ENCODE measurements around the gene VSX1. TPM values are rescaled to one million over a fixed set of nuclear protein-coding genes. Genes with fewer than 3 reads are reported as not detected.

VSX1 gene
- total and polyA plus RNA-seq, 7 experiments from 2014 or later = not detected

DNA sequence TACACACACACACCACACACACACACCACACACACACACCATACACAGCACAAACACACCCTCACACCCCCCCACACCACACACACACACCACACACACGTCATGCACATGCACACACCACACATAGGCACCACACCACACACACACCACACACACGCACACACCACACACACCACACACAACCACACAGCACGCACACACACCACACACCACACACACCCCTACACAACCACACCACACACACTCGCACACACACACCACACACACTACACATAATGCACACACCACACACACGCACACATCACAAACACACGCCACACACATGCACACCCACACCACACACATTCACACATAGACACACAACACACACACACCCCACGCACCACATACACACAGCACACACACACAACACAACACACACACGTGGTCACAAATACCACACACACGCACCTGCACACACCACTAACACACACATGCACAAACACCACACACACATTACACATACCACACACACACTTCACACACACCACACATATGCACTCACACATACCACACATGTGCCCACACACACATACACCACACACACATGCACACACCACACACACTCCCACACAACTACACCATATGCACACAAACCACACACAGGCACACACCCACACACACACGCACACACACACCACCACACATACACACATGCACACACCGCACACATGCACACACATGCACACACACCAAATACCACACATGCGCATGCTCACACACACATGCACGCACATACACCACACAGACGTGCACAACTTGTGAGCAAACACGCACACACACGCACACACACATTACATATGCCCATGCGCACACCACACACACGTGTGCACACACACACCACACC lies 14.6 kb downstream of the VSX1 start:
- Mint-ChIP-seq H3K4me3 (no peak overlapping the region), H3K27ac (no peak overlapping the region), H3K27me3 (peaks cover 3 to 56% (median 30%) of the 10 kb centered on the region in 5 donors), H3K36me3 (no peaks in the 10 kb centered on the region), H3K4me1 (peaks cover 0 to 8% (median 5%) of the 10 kb centered on the region in 7 donors), H3K9me3 (no peaks in the 10 kb centered on the region)
- ChIA-PET POLR2A (no interaction called here), CTCF (no interaction called here)
- no peaks in the 10 kb centered on the region for H3K4me1 ChIP-seq (ENCODE audit: control insufficient read depth in 2 of 2, insufficient read depth in 2 of 2, low read length in 2 of 2)
- no peaks in the 10 kb centered on the region for H3K27me3 ChIP-seq (ENCODE audit: control insufficient read depth in 2 of 2, insufficient read depth in 2 of 2, low read length in 2 of 2)
- H3K36me3 ChIP-seq (ENCODE audit: control insufficient read depth in 2 of 3, insufficient read depth in 3 of 3, low read length in 3 of 3) = no peaks in the 10 kb centered on the region
- ATAC-seq = no peak
- no peaks in the 10 kb centered on the region for H3K9me3 ChIP-seq (ENCODE audit: control insufficient read depth in 2 of 3, low read length in 3 of 3)
- H3K4me3 ChIP-seq (ENCODE audit: low read length) = no peak overlapping the region
- DNase-seq = no peak
- intact Hi-C loops (cut with micrococcal nuclease) = no loop called here
- no peak overlapping the region for H3K27ac ChIP-seq (ENCODE audit: low read depth, low read length)

- H3K36me3 Mint-ChIP-seq = no peaks in the 10 kb centered on the region
- H3K27ac ChIP-seq (ENCODE audit: low read depth, low read length) = no peak overlapping the region
- POLR2A ChIA-PET = interaction anchor here (1.3 to 5.7 kb wide), 2 partner anchors 9 to 73 kb away, joined by 3 to 52 read pairs; partner anchors contain the start of gene APMAP
These were observed 15.6 kb downstream of the VSX1 start for GRCh38 chr20:25066386-25066785.

DNA sequence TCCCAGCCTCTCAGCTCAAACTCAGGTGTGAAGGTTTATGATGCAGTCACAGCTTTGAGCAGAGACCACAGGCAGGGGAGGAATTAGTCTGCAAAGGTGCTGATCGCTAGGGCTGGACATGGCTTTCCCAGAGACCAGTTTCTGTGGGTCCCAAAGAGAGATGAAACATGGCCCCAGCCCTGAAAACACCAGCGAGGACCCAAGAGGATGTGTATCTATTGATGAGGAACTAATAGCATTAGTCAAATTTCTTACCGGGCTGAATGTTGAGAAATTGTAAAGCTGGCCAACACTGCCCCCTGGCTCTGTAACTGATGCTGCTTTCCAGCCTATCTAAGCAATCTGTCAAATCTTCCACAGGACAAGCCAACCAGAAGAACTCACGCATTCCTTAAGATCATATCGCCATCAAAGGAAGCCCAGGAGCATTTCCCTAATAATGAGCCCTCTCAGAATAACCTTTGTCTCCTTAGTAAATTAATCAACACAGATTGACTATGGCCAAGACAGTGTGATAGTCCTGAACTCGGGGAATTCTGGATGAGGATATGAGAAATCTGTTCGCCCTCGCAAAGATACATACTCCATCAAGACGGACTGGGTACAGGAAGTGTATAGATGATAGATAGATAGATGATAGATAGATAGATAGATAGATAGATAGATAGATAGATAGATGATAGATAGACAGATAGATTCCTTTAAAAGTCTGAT lies 16.2 kb downstream of the VSX1 start:
- peaks cover 0 to 8% (median 5%) of the 10 kb centered on the region in 7 donors for H3K4me1 Mint-ChIP-seq
- DNase-seq = peak in 8 of 9 donors; percentile 37 to 72 (median 68)
- Histone ChIP-seq H3K4me1 (ENCODE audit: control insufficient read depth in 2 of 2, insufficient read depth in 2 of 2, low read length in 2 of 2) (no peaks in the 10 kb centered on the region), H3K27ac (ENCODE audit: low read depth, low read length) (no peak overlapping the region), H3K4me3 (ENCODE audit: low read length) (no peak overlapping the region), H3K27me3 (ENCODE audit: control insufficient read depth in 2 of 2, insufficient read depth in 2 of 2, low read length in 2 of 2) (no peaks in the 10 kb centered on the region), H3K9me3 (ENCODE audit: control insufficient read depth in 2 of 3, low read length in 3 of 3) (no peaks in the 10 kb centered on the region), H3K36me3 (ENCODE audit: control insufficient read depth in 2 of 3, insufficient read depth in 3 of 3, low read length in 3 of 3) (no peaks in the 10 kb centered on the region)
- H3K4me3 Mint-ChIP-seq = no peak overlapping the region
- CTCF ChIA-PET = interaction anchor here (0.6 to 4.3 kb wide), 15 partner anchors 12 to 1128 kb away, joined by 3 to 122 read pairs (median 3); partner anchors contain the start of genes ABHD12 and APMAP
- peaks cover 0 to 51% (median 18%) of the 10 kb centered on the region in 5 donors for H3K27me3 Mint-ChIP-seq
- intact Hi-C loops (cut with micrococcal nuclease) = loop anchor here (1.0 to 2.0 kb wide), 7 partner anchors 70 to 965 kb away; no protein-coding TSS in a partner anchor
- no peaks in the 10 kb centered on the region for H3K9me3 Mint-ChIP-seq
- H3K27ac Mint-ChIP-seq = no peak overlapping the region
- POLR2A ChIA-PET = interaction anchor here (1.0 to 5.7 kb wide), 3 partner anchors 9 to 72 kb away, joined by 3 to 52 read pairs (median 3); partner anchors contain the start of gene APMAP
- no peaks in the 10 kb centered on the region for H3K36me3 Mint-ChIP-seq
- ATAC-seq = peak; percentile 87

More at GRCh38 chr20:25066386-25066785, 15.6 kb downstream of the VSX1 start:
- peak overlapping the region in 1 of 9 donors; percentile 33 for H3K27ac Mint-ChIP-seq
- no peaks in the 10 kb centered on the region for H3K9me3 Mint-ChIP-seq
- DNase-seq = no peak
- H3K4me1 ChIP-seq (ENCODE audit: control insufficient read depth in 2 of 2, insufficient read depth in 2 of 2, low read length in 2 of 2) = no peaks in the 10 kb centered on the region
- H3K36me3 ChIP-seq (ENCODE audit: control insufficient read depth in 2 of 3, insufficient read depth in 3 of 3, low read length in 3 of 3) = no peaks in the 10 kb centered on the region
- peaks cover 0 to 51% (median 23%) of the 10 kb centered on the region in 5 donors for H3K27me3 Mint-ChIP-seq
- H3K9me3 ChIP-seq (ENCODE audit: control insufficient read depth in 2 of 3, low read length in 3 of 3) = no peaks in the 10 kb centered on the region
- ATAC-seq = no peak
- CTCF ChIA-PET = interaction anchor here (0.6 to 4.3 kb wide), 5 partner anchors 34 to 1129 kb away, joined by 3 to 122 read pairs (median 6); no protein-coding TSS in a partner anchor
- no peak overlapping the region for H3K4me3 ChIP-seq (ENCODE audit: low read length)
- no peaks in the 10 kb centered on the region for H3K27me3 ChIP-seq (ENCODE audit: control insufficient read depth in 2 of 2, insufficient read depth in 2 of 2, low read length in 2 of 2)
- H3K4me3 Mint-ChIP-seq = no peak overlapping the region
- H3K4me1 Mint-ChIP-seq = peaks cover 0 to 8% (median 5%) of the 10 kb centered on the region in 7 donors
- intact Hi-C loops (cut with micrococcal nuclease) = no loop called here

GRCh38 chr20:25065072-25065624 lies 16.8 kb downstream of the VSX1 start:
- ATAC-seq = no peak
- H3K9me3 Mint-ChIP-seq = no peaks in the 10 kb centered on the region
- no peak overlapping the region for H3K27ac Mint-ChIP-seq
- no peak overlapping the region for H3K4me3 Mint-ChIP-seq
- ChIA-PET POLR2A (interaction anchor here (1.0 to 5.7 kb wide), 3 partner anchors 8 to 71 kb away, joined by 3 to 52 read pairs (median 3); partner anchors contain the start of gene APMAP), CTCF (interaction anchor here (0.7 to 4.3 kb wide), 15 partner anchors 11 to 1128 kb away, joined by 3 to 122 read pairs (median 4); partner anchors contain the start of genes ABHD12 and APMAP)
- H3K36me3 Mint-ChIP-seq = no peaks in the 10 kb centered on the region
- peaks cover 0 to 12% (median 6%) of the 10 kb centered on the region in 7 donors for H3K4me1 Mint-ChIP-seq
- Histone ChIP-seq H3K9me3 (ENCODE audit: control insufficient read depth in 2 of 3, low read length in 3 of 3) (no peaks in the 10 kb centered on the region), H3K27me3 (ENCODE audit: control insufficient read depth in 2 of 2, insufficient read depth in 2 of 2, low read length in 2 of 2) (no peaks in the 10 kb centered on the region), H3K36me3 (ENCODE audit: control insufficient read depth in 2 of 3, insufficient read depth in 3 of 3, low read length in 3 of 3) (no peaks in the 10 kb centered on the region), H3K4me3 (ENCODE audit: low read length) (no peak overlapping the region), H3K4me1 (ENCODE audit: control insufficient read depth in 2 of 2, insufficient read depth in 2 of 2, low read length in 2 of 2) (no peaks in the 10 kb centered on the region), H3K27ac (ENCODE audit: low read depth, low read length) (no peak overlapping the region)
- peaks cover 0 to 52% (median 13%) of the 10 kb centered on the region in 5 donors for H3K27me3 Mint-ChIP-seq
- no peak for DNase-seq
- intact Hi-C loops (cut with micrococcal nuclease) = loop anchor here (1.0 to 2.0 kb wide), 7 partner anchors 70 to 965 kb away; no protein-coding TSS in a partner anchor

- intact Hi-C loops (cut with micrococcal nuclease) = loop anchor here (1.0 to 2.0 kb wide), 7 partner anchors 69 to 964 kb away; no protein-coding TSS in a partner anchor
- Histone ChIP-seq H3K36me3 (ENCODE audit: control insufficient read depth in 2 of 3, insufficient read depth in 3 of 3, low read length in 3 of 3) (no peaks in the 10 kb centered on the region), H3K9me3 (ENCODE audit: control insufficient read depth in 2 of 3, low read length in 3 of 3) (no peaks in the 10 kb centered on the region), H3K4me3 (ENCODE audit: low read length) (no peak overlapping the region), H3K27ac (ENCODE audit: low read depth, low read length) (no peak overlapping the region), H3K4me1 (ENCODE audit: control insufficient read depth in 2 of 2, insufficient read depth in 2 of 2, low read length in 2 of 2) (peaks cover 0 to 2% of the 10 kb centered on the region in 2 donors), H3K27me3 (ENCODE audit: control insufficient read depth in 2 of 2, insufficient read depth in 2 of 2, low read length in 2 of 2) (no peaks in the 10 kb centered on the region)
- Mint-ChIP-seq H3K27ac (no peak overlapping the region), H3K27me3 (peaks cover 0 to 50% (median 8%) of the 10 kb centered on the region in 5 donors), H3K4me1 (peaks cover under 1 to 12% (median 6%) of the 10 kb centered on the region in 7 donors), H3K36me3 (no peaks in the 10 kb centered on the region), H3K9me3 (no peaks in the 10 kb centered on the region), H3K4me3 (no peak overlapping the region)
- no peak for DNase-seq
- no peak for ATAC-seq
- ChIA-PET POLR2A (interaction anchor here (1.0 to 5.7 kb wide), 2 partner anchors 66 to 71 kb away, joined by 3 to 52 read pairs; partner anchors contain the start of gene APMAP), CTCF (interaction anchor here (0.6 to 4.3 kb wide), 17 partner anchors 11 to 1127 kb away, joined by 3 to 122 read pairs (median 4); partner anchors contain the start of genes ABHD12 and APMAP)
These were observed 17.3 kb downstream of the VSX1 start for GRCh38 chr20:25064561-25065071.

Data from naive thymus-derived CD4-positive, alpha-beta T cell (primary cell).